PC-9 (cell line): ENCODE results near the gene NRP1. TPM values are rescaled to one million over a fixed set of nuclear protein-coding genes. Genes with fewer than 3 reads are reported as not detected.

Experiments used
- BruUV-seq: library from RNA; stranded (reverse); fragments of 400-500 nt; replicated peaks from 2 replicates; lab custom pipeline; 2021; lab: Mats Ljungman, UMichigan
- CTCF ChIA-PET: fragments of 300-600 bp; sonication (Branson Sonifier 250); formaldehyde crosslinking; loops from one replicate; lab custom pipeline; 2022; ENCODE audit warnings: antibody characterized with exemption; lab: Charles Lee
- POLR2A ChIA-PET: fragments of 300-600 bp; sonication (Branson Sonifier 250); formaldehyde crosslinking; loops from one replicate; lab custom pipeline; 2022; ENCODE audit warnings: antibody characterized with exemption; ENCODE audit not compliant: unreplicated experiment; lab: Charles Lee
- DNase-seq, 2 experiments: peaks; one replicate each; pipeline versions ENCODE4 v3.0.0 to v3.0.0-alpha.2; 2015 to 2022; ENCODE audit warnings: mixed read lengths in 1 of 2
- H2AFZ ChIP-seq: fragments of 200-600 bp; sonication (generic); 2 replicates; pipeline ENCODE4 v1.8.1; 2017; ENCODE audit warnings: antibody characterized with exemption
- H3F3A ChIP-seq: fragments of 200-600 bp; sonication (generic); 2 replicates; pipeline ENCODE4 v1.8.1; 2017; ENCODE audit warnings: antibody characterized with exemption, mild to moderate bottlenecking, low read depth; ENCODE audit not compliant: insufficient read depth
- H3K27ac ChIP-seq: fragments of 200-600 bp; sonication (generic); 2 replicates; pipeline ENCODE4 v1.6.1; 2016; ENCODE audit warnings: mixed run types
- H3K27me3 ChIP-seq: fragments of 200-600 bp; sonication (generic); 2 replicates; pipeline ENCODE4 v1.6.1; 2016; ENCODE audit warnings: low read depth, mixed run types; ENCODE audit not compliant: insufficient read depth
- H3K36me3 ChIP-seq: fragments of 200-600 bp; sonication (generic); 2 replicates; pipeline ENCODE4 v1.6.1; 2016; ENCODE audit warnings: low read depth, mixed run types
- H3K4me1 ChIP-seq: fragments of 200-600 bp; sonication (generic); replicated peaks from 2 replicates; pipeline ENCODE4 v1.6.1; 2016; ENCODE audit warnings: mixed run types; ENCODE audit not compliant: insufficient read depth
- H3K4me2 ChIP-seq: fragments of 200-600 bp; sonication (generic); 2 replicates; pipeline ENCODE4 v1.6.1; 2017; ENCODE audit warnings: mixed run types
- H3K4me3 ChIP-seq: fragments of 200-600 bp; sonication (generic); 2 replicates; pipeline ENCODE4 v1.6.1; 2016; ENCODE audit warnings: mixed run types
- H3K79me2 ChIP-seq: fragments of 200-600 bp; sonication (generic); 2 replicates; pipeline ENCODE4 v1.6.1; 2017; ENCODE audit warnings: low read depth, mixed run types
- H3K9me2 ChIP-seq: fragments of 200-600 bp; sonication (generic); 2 replicates; pipeline ENCODE4 v1.8.1; 2017; ENCODE audit warnings: mild to moderate bottlenecking; ENCODE audit not compliant: insufficient read depth
- H3K9me3 ChIP-seq: fragments of 200-600 bp; sonication (generic); 2 replicates; pipeline ENCODE4 v1.8.1; 2016; ENCODE audit warnings: low read depth; ENCODE audit not compliant: insufficient read depth
- H4K20me1 ChIP-seq: fragments of 200-600 bp; sonication (generic); 2 replicates; pipeline ENCODE4 v1.8.1; 2017; ENCODE audit not compliant: insufficient read depth
- EZH2 ChIP-seq: fragments of 200-600 bp; sonication (generic); IDR thresholded peaks from 2 replicates; pipeline ENCODE4 v1.8.0; 2017; ENCODE audit warnings: antibody characterized with exemption, low read depth
- intact Hi-C: fragments of 100-400 bp; cut with micrococcal nuclease; formaldehyde crosslinking; loops from one replicate; pipeline ENCODE4 v1.10.0; 2022; ENCODE audit not compliant: unreplicated experiment
- total RNA-seq: library from RNA; stranded (reverse); gene quantifications from 2 replicates; pipeline ENCODE4 v1.2.3, GENCODE V29; 2021
- TF ChIP-seq, protein P1 (sequence below): fragments of 200-600 bp; sonication (generic); conservative IDR thresholded peaks from 2 replicates; pipeline ENCODE4 v1.6.1; 2017; ENCODE audit warnings: mixed run types, antibody characterized with exemption, mild to moderate bottlenecking, moderate library complexity

Gene NRP1
- total RNA-seq, 1 experiment from 2014 or later = 30.5 TPM

- ChIA-PET CTCF (no interaction called here), POLR2A (interaction anchor here (0.6 kb wide), 1 partner anchor 945 kb away, joined by 3 read pairs; no protein-coding TSS in a partner anchor)
- DNase-seq = no peak
- Histone ChIP-seq H3F3A (no peaks in the 10 kb centered on the region), H3K9me3 (no peaks in the 10 kb centered on the region), H3K79me2 (peaks cover 49% of the 10 kb centered on the region), H3K27me3 (no peaks in the 10 kb centered on the region), H3K4me1 (peaks cover 32% of the 10 kb centered on the region), H3K4me2 (no peak overlapping the region), H2AFZ (no peak overlapping the region), H3K4me3 (no peak overlapping the region), H4K20me1 (no peaks in the 10 kb centered on the region; the same call in 1 of the 2 replicates), H3K9me2 (no peaks in the 10 kb centered on the region), H3K27ac (no peak overlapping the region), H3K36me3 (peaks cover 40% of the 10 kb centered on the region)
- intact Hi-C loops = no loop called here
- BruUV-seq = no TSS peak
- TF ChIP-seq EZH2 = no peak
- TF ChIP-seq, protein P1, sequence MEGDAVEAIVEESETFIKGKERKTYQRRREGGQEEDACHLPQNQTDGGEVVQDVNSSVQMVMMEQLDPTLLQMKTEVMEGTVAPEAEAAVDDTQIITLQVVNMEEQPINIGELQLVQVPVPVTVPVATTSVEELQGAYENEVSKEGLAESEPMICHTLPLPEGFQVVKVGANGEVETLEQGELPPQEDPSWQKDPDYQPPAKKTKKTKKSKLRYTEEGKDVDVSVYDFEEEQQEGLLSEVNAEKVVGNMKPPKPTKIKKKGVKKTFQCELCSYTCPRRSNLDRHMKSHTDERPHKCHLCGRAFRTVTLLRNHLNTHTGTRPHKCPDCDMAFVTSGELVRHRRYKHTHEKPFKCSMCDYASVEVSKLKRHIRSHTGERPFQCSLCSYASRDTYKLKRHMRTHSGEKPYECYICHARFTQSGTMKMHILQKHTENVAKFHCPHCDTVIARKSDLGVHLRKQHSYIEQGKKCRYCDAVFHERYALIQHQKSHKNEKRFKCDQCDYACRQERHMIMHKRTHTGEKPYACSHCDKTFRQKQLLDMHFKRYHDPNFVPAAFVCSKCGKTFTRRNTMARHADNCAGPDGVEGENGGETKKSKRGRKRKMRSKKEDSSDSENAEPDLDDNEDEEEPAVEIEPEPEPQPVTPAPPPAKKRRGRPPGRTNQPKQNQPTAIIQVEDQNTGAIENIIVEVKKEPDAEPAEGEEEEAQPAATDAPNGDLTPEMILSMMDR = no peak
These were observed 10.7 kb downstream of the NRP1 start for GRCh38 chr10:33323721-33324120.

DNA sequence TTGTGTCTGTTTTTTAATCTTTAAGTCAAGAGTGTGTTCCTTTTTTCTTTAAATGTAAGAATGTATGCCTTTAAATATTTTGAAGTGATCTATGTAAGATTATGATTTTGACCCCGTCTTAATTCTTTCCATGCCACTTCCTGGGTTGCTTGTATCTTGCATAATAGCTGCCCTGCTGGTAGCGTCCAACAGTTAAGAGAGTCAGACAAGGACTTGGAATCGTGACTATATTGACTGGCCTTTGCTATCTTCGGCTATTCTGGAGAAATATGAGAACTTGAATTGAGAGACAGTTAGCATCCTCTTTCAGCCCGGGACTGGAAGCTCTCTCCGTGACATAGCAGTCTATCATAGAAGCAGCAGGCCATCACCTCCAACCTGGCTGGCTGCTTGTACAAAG, 13.0 kb downstream of the NRP1 start:
- no peaks in the 10 kb centered on the region for H4K20me1 ChIP-seq
- ChIA-PET POLR2A (interaction anchor here (0.6 kb wide), 1 partner anchor 48 kb away, joined by 4 read pairs; no protein-coding TSS in a partner anchor), CTCF (no interaction called here)
- DNase-seq = no peak
- H3K9me2 ChIP-seq = no peaks in the 10 kb centered on the region
- BruUV-seq = no TSS peak
- TF ChIP-seq EZH2 = no peak
- TF ChIP-seq, protein P1 = no peak
- H3K79me2 ChIP-seq = peaks cover 33% of the 10 kb centered on the region
- no peak overlapping the region for H3K4me2 ChIP-seq
- H3K27me3 ChIP-seq = no peaks in the 10 kb centered on the region
- no peak overlapping the region for H3K4me3 ChIP-seq
- H3K27ac ChIP-seq = no peak overlapping the region
- no peak overlapping the region for H2AFZ ChIP-seq
- intact Hi-C loops = no loop called here
- H3F3A ChIP-seq = no peaks in the 10 kb centered on the region
- no peaks in the 10 kb centered on the region for H3K9me3 ChIP-seq
- H3K4me1 ChIP-seq = peaks cover 11% of the 10 kb centered on the region
- peaks cover 21% of the 10 kb centered on the region for H3K36me3 ChIP-seq

DNA sequence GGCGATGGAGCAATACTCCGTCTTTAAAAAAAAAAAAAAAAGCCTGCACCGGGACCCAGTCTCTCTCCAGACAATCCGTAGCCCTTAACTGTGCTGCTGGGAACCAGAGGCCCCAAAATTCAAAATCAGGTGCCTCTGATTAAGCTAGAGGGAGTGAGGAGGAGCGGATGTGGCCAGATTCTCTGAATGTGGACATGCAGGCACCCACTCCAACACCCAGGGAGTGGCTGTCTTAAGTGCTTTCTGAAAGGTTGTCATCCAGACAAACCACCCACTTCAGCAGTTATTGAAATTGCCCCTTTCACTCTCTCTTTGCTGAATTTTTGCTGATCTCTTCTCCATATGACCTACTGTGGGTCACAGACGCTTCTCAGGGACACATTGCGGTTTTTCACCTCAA, 14.2 kb downstream of the NRP1 start:
- ChIA-PET CTCF (interaction anchor here (0.7 kb wide), 1 partner anchor 463 kb away, joined by 5 read pairs; no protein-coding TSS in a partner anchor), POLR2A (no interaction called here)
- no peaks in the 10 kb centered on the region for H4K20me1 ChIP-seq

More for the DNA sequence above, 14.2 kb downstream of the NRP1 start:
- Histone ChIP-seq H3K27ac (no peak overlapping the region), H3K9me3 (no peaks in the 10 kb centered on the region), H3K79me2 (peaks cover 27% of the 10 kb centered on the region), H3K36me3 (peaks cover 9% of the 10 kb centered on the region), H3K27me3 (no peaks in the 10 kb centered on the region), H3K9me2 (no peaks in the 10 kb centered on the region), H3K4me2 (no peak overlapping the region), H3K4me1 (no peaks in the 10 kb centered on the region), H3K4me3 (no peak overlapping the region), H3F3A (no peaks in the 10 kb centered on the region), H2AFZ (no peak overlapping the region)
- DNase-seq = no peak
- intact Hi-C loops = no loop called here
- TF ChIP-seq EZH2 = no peak
- TF ChIP-seq, protein P1 = no peak
- no TSS peak for BruUV-seq
